HFFc6 (cell line): Measurements from ENCODE around the gene ANKS1A. TPM values are rescaled to one million over a fixed set of nuclear protein-coding genes. Genes with fewer than 3 reads are reported as not detected.
A peak's percentile ranks its signal among the peaks of the same experiment; 100 is the strongest.

Experiments used
- DNase-seq: peaks from one replicate; pipeline ENCODE4 v3.0.0-alpha.2; 2018
- H3K27ac Mint-ChIP-seq: 2 replicates; pipeline ENCODE4 v1.8.0; 2020; ENCODE audit warnings: mild to moderate bottlenecking, mixed read lengths
- H3K27me3 Mint-ChIP-seq: 2 replicates; pipeline ENCODE4 v1.8.0; 2021; ENCODE audit warnings: mild to moderate bottlenecking, moderate library complexity, mixed read lengths; ENCODE audit not compliant: insufficient read depth
- H3K36me3 Mint-ChIP-seq: 2 replicates; pipeline ENCODE4 v1.8.0; 2021; ENCODE audit warnings: low read depth, mixed read lengths
- H3K4me1 Mint-ChIP-seq: 2 replicates; pipeline ENCODE4 v1.8.0; 2020; ENCODE audit warnings: low read depth, mixed read lengths
- H3K4me3 Mint-ChIP-seq: 2 replicates; pipeline ENCODE4 v1.8.0; 2020; ENCODE audit warnings: mild to moderate bottlenecking, moderate library complexity, mixed read lengths
- H3K9me3 Mint-ChIP-seq: 2 replicates; pipeline ENCODE4 v1.8.0; 2020; ENCODE audit warnings: mild to moderate bottlenecking, mixed read lengths
- CTCF ChIP-seq: fragments of 200-600 bp; sonication (generic); IDR thresholded peaks from 2 replicates; pipeline ENCODE4 v1.5.0; 2021; ENCODE audit warnings: antibody characterized with exemption, mild to moderate bottlenecking
- total RNA-seq, 6 experiments: library from RNA; stranded (reverse); fragmentation: NEBNext Ultra II Directional; extraction: Animal tissue kit (Norgen Biotek cat#: 25700); gene quantifications; 2 replicates in 1 of 6; 3 replicates in 5 of 6; pipeline ENCODE4 v1.2.3, GENCODE V29; 2021

ANKS1A gene
- total RNA-seq, 6 experiments from 2014 or later = 11.6 to 13.5 (median 13.1) TPM

GRCh38 chr6:35108309-35108885 lies 219.3 kb downstream of the ANKS1A start:
- no peak overlapping the region for H3K27ac Mint-ChIP-seq
- TF ChIP-seq CTCF = no peak

DNA sequence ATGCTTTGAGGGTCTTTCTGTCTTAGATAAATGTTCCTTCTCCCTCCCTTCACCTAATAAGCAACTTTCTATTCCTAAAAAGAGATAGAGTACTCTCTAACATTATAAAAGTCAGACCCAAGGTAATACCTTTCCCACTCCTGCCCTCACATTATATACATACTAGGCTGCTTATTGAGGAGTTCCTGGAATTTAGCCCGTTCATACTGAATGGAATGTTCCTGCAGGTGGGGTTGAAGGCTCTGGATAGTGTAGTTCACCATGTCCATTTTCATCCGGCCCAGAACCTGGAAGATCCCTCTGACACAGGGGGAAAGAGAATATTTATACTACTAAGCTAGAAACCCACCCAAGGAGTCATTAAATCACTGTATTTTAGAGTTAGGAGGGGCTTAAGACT lies 231.7 kb downstream of the ANKS1A start:
- Mint-ChIP-seq H3K4me3 (no peak overlapping the region), H3K9me3 (peaks cover 4% of the 10 kb centered on the region; the same call in 1 of the 2 replicates), H3K27ac (no peak overlapping the region; the same call in 1 of the 2 replicates), H3K27me3 (no peaks in the 10 kb centered on the region), H3K4me1 (peaks cover 13% of the 10 kb centered on the region), H3K36me3 (no peaks in the 10 kb centered on the region)
- no peak for TF ChIP-seq CTCF
- DNase-seq = no peak

More at GRCh38 chr6:35108309-35108885, 219.3 kb downstream of the ANKS1A start:
- Mint-ChIP-seq H3K27me3 (peaks cover 12% of the 10 kb centered on the region), H3K4me3 (no peak overlapping the region), H3K36me3 (0 out of 2 replicates have a peak, but pooled peaks cover 5% of the 10 kb centered on the region), H3K9me3 (peaks cover 10% of the 10 kb centered on the region), H3K4me1 (no peaks in the 10 kb centered on the region)
- no peak for DNase-seq

DNA sequence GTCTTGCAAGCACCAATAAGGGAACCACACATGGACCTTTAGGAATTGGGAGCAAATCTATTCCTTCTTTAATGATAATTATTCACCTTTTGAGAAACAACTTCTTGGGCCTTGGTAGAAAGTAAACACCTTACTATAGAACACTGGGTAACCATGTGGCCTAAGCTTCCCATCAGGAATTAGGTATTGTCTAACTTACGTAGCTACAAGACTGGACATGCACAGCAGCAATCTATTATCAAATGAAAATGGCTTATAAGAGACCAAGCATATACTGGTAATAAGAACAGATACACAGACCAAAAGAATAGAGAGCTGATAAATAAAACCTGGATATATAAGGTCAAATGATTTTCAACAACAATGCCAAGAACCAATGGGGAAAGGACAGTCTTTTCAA lies 235.3 kb downstream of the ANKS1A start:
- Mint-ChIP-seq H3K4me1 (peaks cover 28% of the 10 kb centered on the region), H3K27me3 (no peaks in the 10 kb centered on the region), H3K4me3 (no peak overlapping the region), H3K27ac (no peak overlapping the region), H3K9me3 (peaks cover 4% of the 10 kb centered on the region; the same call in 1 of the 2 replicates), H3K36me3 (no peaks in the 10 kb centered on the region)
- TF ChIP-seq CTCF = no peak
- no peak for DNase-seq

DNA sequence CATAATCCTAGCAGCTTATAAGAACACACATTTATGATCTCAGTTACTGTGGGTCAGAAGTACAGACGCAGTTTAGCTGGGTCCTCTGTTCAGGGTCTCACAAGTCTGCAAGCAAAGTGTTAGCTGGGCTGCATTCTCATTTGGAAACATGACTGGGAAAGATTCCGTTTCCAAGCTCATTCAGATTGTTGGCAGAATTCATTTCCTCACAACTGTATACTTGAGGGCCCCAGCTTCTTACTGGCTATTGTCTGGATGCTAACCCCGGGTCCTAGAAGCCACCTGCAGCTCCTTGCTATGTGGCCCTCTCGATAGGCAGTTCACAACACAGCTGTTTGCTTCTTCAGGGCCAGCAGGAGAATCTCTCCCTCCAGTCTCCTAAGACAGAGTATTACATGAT lies 239.0 kb downstream of the ANKS1A start:
- Mint-ChIP-seq H3K4me3 (no peak overlapping the region), H3K27me3 (peaks cover 2% of the 10 kb centered on the region; the same call in 1 of the 2 replicates), H3K36me3 (no peaks in the 10 kb centered on the region), H3K9me3 (no peaks in the 10 kb centered on the region), H3K27ac (no peak overlapping the region), H3K4me1 (peaks cover 14% of the 10 kb centered on the region; the same call in 1 of the 2 replicates)
- TF ChIP-seq CTCF = no peak
- no peak for DNase-seq

GRCh38 chr6:35128496-35128895 lies 239.4 kb downstream of the ANKS1A start:
- H3K4me3 Mint-ChIP-seq = no peak overlapping the region
- H3K9me3 Mint-ChIP-seq = no peaks in the 10 kb centered on the region
- H3K27me3 Mint-ChIP-seq = peaks cover 2% of the 10 kb centered on the region; the same call in 1 of the 2 replicates
- DNase-seq = peak; percentile 73
- peaks cover 14% of the 10 kb centered on the region; the same call in 1 of the 2 replicates for H3K4me1 Mint-ChIP-seq
- no peak overlapping the region for H3K27ac Mint-ChIP-seq
- H3K36me3 Mint-ChIP-seq = no peaks in the 10 kb centered on the region
- TF ChIP-seq CTCF = no peak
